DOHH2 (cell line): ENCODE results near the gene AP3B1.
"Not testable (repeated sequence)": the region's sequence is repeated elsewhere in the genome, so short reads cannot be mapped to it uniquely, and the experiment has no call there.

ENCODE experiments used
- CTCF ChIP-seq: fragments of 200-600 bp; sonication (generic); IDR thresholded peaks from one replicate; pipeline ENCODE4 v1.5.1; 2014; ENCODE audit warnings: antibody characterized with exemption, mild to moderate bottlenecking, low read depth, low read length; ENCODE audit not compliant: poor library complexity, severe bottlenecking
- EZH2phosphoT487 ChIP-seq: fragments of 200-600 bp; sonication (generic); IDR thresholded peaks from 2 replicates; pipeline ENCODE4 v1.6.1; 2017; ENCODE audit warnings: borderline replicate concordance, mild to moderate bottlenecking, antibody characterized with exemption, low read length, moderate library complexity, mixed read lengths

- TF ChIP-seq CTCF, EZH2phosphoT487: not testable (repeated sequence)
These were observed 124.2 kb downstream of the AP3B1 start for GRCh38 chr5:78170335-78170734.
